Measurements from ENCODE around the gene ZBTB7A.

DNA sequence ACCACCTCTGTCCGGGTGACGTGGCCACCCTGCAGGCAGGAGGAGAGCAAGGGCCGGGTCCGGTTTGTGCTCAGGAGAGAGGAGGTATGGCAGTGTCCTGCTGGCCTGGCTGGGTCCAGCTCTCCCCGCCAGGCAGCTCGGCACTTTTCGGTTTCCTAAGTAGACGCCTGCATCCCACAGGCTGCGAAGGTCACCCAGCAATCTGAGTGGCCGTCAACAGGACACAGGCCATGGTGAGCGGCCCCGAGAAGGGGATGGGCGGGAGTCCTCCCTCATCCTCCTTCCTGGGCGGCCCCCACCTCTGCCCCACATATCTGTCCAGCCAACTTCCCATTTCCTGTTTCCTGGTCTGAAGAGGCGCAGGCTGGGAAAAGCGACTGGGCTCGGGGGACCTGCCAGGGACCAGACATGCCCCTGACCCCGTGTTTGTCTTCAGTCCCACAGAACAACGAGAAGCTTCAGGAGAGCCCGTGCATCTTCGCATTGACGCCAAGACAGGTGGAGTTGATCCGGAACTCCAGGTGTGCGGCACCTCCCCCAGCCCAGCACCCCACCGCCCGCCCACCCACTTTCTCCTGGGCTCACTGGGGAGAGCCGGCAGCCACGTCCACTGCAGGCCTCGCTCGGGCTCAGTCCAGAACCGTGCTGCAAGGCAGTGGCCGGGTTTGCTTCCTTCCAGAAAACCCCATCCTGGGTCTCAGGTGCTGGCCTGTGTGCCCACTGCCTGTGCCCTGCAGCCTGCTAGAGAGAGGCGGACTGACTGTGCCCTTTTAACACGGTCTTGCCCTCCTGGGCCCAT is 42.9 kb downstream of the ZBTB7A start:
- TF ChIP-seq, protein P1, sequence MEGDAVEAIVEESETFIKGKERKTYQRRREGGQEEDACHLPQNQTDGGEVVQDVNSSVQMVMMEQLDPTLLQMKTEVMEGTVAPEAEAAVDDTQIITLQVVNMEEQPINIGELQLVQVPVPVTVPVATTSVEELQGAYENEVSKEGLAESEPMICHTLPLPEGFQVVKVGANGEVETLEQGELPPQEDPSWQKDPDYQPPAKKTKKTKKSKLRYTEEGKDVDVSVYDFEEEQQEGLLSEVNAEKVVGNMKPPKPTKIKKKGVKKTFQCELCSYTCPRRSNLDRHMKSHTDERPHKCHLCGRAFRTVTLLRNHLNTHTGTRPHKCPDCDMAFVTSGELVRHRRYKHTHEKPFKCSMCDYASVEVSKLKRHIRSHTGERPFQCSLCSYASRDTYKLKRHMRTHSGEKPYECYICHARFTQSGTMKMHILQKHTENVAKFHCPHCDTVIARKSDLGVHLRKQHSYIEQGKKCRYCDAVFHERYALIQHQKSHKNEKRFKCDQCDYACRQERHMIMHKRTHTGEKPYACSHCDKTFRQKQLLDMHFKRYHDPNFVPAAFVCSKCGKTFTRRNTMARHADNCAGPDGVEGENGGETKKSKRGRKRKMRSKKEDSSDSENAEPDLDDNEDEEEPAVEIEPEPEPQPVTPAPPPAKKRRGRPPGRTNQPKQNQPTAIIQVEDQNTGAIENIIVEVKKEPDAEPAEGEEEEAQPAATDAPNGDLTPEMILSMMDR (IDR thresholded peaks at IDR 0.05), result no peak
- no peak for TF ChIP-seq POLR2A (IDR thresholded peaks at IDR 0.05)

Measured in right lobe of liver (tissue), 4 donors.